Stimulated activated CD8-positive, alpha-beta memory T cell treated with anti-CD3 and anti-CD28 coated beads, Interleukin-7, amount 100 ng/mL, for 4 hours (primary cell): ENCODE data around the gene TSPAN14.

Source experiments
- DNase-seq, 2 donors: peaks; one replicate each; pipeline ENCODE4 v3.0.0-alpha.2; 2020; ENCODE audit warnings: low read depth in 2 of 2

TSPAN14 gene

GRCh38 chr10:80486785-80487420, 32.8 kb downstream of the TSPAN14 start:
- no peak for DNase-seq

GRCh38 chr10:80487421-80487785, 33.3 kb downstream of the TSPAN14 start:
- no peak for DNase-seq

- DNase-seq: peak in 1 of 2 donors; percentile 52
Observed at GRCh38 chr10:80487791-80488538, 33.9 kb downstream of the TSPAN14 start.

GRCh38 chr10:80488539-80489066, 34.5 kb downstream of the TSPAN14 start:
- no peak for DNase-seq

- DNase-seq: no peak
Observed at GRCh38 chr10:80489371-80490112, 35.4 kb downstream of the TSPAN14 start.

GRCh38 chr10:80491251-80492102, 37.4 kb downstream of the TSPAN14 start:
- no peak for DNase-seq

- DNase-seq: no peak
Observed at GRCh38 chr10:80492848-80493521, 38.9 kb downstream of the TSPAN14 start.

GRCh38 chr10:80493522-80494051, 39.5 kb downstream of the TSPAN14 start:
- no peak for DNase-seq

- no peak for DNase-seq
Observed at GRCh38 chr10:80496555-80497172, 42.6 kb downstream of the TSPAN14 start.

GRCh38 chr10:80497187-80498077, 43.3 kb downstream of the TSPAN14 start:
- DNase-seq: no peak

- DNase-seq: no peak
Observed at GRCh38 chr10:80498078-80498832, 44.1 kb downstream of the TSPAN14 start.

- peak in 1 of 2 donors; percentile 46 for DNase-seq
Observed at GRCh38 chr10:80498833-80499741, 45.0 kb downstream of the TSPAN14 start.

GRCh38 chr10:80500572-80501380, 46.7 kb downstream of the TSPAN14 start:
- no peak for DNase-seq

- no peak for DNase-seq
Observed at GRCh38 chr10:80501381-80501912, 47.3 kb downstream of the TSPAN14 start.

GRCh38 chr10:80501913-80502521, 47.9 kb downstream of the TSPAN14 start:
- no peak for DNase-seq
